ENCODE measurements around the gene TRMU.

TRMU gene

DNA sequence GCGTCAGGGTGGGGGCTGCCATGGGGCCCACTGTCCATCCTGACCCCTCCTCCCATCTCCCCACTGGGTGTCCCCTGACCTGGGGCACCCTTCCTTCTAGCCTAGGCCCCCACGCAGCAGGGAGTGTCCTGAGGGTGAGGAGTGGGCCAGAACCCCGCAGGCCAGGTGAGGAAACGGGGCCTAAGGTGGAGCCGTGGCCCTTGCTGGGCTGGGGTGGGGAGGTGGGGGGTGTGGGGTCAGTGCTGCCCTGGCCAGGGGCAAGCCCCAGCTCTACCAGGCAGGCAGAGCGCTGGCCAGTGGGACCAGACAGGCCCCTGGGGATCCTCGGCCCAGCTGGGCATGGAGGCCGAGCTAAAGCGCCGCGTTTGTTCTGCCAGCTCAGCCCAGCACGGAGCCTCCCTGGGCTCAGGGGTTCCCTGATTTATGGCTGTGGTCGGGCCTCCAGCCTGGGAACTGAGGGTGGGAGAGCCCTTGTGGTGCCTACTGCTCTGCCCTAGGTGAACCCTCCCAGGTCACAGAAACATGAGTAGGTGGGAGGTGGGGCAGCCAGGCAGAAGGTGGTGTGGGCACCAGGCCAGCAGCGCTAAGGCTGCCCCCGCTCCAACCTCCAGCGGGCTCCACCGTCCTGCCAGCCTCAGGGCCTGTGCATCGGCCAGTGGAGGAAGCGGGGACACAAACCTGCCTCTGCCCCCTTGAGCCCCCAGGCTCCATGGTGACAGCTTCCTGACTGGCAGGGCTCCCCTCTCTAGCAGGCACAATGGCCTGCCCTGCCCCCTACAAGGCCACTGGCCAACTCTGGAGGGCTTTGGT lies 22.4 kb downstream of the TRMU start:
- DNase-seq = no peak

DNA sequence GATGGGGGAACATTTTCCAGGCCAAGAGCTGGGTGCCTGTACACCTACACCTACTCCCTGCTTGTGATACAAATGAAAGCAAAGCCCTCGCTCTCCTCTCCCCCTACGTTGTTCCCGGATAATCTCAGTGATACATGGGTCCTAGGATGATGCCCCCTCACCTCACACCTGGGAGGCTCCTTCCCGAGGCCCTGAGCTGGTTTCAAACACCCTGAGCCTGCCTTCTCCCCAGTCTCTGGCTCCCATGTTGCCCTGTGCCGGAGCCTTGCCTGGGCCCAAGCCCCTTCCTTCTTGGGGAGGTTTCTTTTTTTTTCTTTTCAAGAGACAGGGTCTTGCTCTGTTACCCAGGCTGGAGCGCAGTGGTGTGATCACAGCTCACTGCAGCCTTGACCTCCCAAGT lies 23.3 kb downstream of the TRMU start:
- no peak for DNase-seq

DNA sequence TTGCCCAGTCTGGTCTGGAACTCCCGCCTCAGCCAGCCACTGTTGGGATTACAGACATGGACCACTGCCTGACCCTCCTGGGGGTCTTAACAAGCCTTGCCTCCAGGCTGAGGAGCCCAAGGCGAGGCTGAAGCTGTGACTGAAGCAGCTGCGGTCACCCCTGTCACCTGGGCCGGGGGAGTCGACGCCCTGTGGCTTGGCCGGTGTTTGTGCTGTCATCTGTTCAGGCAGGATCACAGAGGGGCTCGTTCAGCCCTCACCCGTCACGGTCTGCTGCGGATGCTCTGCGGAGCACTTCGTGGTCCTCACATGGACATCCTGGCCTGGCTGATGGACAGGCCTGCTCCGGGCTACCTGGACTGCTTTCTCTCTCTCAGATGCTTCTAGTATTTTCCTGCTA lies 23.8 kb downstream of the TRMU start:
- DNase-seq = no peak

DNA sequence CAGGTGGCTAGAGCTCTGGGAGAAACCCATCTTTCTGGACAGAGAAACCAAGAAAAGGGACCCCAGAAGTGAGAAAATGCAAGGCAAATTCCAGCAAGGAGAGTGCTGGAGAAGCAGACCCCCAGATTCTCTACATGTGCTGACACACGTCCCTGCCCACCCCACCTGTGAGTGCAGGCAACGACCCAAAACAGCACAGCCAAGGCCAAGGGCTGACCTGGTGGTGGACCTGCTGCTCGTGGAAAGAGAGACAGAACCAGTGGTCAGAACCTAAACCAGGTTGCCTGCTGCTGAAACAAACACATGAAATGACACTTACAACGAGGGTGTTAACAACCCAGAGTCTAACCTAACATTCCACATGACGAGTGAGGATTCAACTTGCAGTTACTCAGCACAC lies 24.6 kb downstream of the TRMU start:
- DNase-seq = no peak

DNA sequence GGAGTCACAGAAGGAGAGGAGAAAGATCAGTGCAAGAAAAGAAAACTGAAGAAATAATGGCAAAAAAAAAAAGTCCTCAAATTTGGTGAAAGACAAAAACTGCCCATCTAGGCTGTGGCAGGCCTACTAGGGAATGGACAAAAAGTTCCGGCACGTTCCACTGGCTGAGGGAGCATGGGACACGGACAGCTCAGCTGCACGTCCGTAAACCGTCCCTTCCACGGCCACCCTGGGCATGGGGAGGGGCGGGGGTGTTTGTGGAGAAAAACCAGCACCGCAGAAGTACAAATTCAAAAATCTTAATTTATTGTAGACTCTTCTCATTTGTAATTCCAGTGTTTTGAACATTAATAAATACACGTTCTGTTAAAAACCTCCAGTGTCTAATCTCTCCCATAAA lies 25.4 kb downstream of the TRMU start:
- DNase-seq = no peak

DNA sequence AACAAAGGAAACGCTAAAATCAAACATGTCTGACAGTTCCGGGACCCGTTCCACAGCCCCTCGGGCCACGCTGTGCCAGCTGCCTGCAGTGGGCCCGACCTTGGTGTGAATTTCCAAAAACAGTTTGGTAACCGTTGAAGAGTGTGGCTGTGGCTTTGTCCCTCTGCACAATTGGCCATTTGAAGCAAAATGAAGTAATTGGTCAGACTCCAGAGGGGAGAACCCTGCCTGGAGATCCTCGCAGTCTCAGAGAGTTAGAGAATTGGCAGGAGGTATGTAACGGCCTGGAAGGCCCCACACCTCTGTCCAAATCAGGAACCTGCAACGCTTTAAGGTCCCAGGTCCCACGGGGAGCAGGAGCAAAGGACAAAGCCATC lies 26.3 kb downstream of the TRMU start:
- no peak for DNase-seq

DNA sequence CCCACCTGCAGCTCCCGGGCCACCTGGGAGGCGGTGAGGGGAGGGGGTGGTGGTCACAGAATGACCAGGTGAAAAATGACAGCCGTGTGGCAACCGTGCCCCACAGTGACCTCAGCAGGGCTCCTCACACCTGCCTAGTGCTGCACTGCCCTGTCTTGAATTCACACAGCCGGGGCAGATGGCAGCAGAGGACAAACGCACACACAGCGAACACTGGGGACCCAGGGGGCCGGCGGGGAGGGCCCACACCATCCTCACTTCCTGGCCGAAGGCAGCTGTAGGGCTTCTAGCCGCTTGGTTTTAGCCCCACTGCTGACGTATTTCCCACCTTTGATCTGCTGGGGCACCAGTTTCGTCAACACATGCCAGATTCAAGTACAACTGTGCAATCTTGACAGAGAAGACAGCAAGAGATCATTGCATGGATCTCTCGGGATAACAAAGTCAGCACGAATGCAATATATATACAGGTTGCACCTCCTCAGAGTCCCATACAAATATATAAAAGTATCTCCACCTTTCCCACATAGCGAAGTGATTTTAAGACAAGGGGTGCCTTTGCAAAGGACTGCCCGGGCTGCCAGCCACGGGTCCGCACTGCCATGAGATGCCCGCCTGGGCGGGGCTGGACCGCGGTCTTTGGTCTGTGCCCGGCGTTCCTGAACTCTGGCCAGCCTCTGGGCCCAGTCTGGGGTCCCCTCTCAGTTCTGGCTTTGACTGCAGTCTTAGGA lies 26.9 kb downstream of the TRMU start:
- DNase-seq = peak; percentile 93 to 96

DNA sequence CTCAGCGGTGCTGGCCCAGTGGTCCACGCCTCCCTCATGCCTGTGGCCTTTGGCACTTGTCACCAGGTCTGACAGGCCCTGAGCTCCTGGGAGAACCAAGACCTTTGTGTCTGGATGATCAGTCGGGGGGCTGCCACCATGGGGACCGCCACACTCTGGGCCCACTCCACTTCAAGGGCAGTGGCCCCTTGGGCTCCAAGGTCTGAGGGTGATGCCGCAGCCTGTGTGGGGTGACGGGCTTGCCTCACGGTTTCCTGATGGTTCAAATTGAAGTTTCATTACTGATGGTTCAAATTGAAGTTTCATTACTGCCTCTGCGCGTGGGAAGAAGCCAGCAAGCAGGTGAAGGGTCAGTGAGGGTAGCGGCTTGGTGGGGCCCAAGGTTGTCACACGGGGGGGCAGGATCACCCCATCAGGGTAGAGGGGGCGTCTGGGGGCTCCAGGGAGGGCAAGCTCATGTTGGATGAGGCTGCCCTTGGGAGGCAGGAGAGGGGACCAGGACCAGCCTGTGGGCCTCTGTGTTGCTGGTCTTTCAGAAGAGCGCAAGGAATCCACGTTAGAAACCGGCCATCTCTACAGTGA lies 27.5 kb downstream of the TRMU start:
- DNase-seq = no peak

DNA sequence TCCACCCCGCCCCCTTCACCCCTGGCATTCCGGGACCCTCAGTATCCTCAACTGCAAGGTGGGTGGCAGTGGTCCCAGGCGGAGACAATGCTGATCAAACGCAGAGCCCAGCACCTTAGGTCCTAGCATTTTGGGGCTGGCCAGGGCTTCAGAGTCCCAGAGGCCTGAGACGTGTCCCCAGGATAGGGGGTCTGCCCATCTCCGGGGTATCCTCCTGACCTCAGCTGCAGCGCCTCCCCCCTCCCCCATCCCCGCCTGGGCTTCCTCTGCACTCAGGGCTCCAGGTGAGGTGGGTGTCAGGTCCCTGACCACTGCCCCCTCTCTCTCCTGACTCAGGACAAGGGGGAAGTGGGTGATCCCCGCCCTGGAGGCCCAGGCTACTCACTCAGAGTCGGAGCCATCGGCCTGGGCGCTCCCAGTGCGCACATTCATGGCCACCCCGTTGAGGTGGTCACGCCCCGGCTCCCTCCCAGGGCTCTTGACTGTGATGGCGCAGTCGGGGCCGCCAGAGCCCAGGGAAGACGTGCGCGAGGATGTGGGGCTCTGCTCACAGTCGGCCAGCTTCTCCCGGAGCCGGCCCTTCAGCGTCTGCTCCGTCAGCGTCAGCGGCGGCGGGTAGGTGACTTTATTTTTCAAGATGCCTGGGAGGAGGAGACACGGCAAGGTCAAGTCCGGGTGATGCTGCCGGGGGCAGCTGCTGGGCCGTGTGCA lies 28.3 kb downstream of the TRMU start:
- DNase-seq = no peak

DNA sequence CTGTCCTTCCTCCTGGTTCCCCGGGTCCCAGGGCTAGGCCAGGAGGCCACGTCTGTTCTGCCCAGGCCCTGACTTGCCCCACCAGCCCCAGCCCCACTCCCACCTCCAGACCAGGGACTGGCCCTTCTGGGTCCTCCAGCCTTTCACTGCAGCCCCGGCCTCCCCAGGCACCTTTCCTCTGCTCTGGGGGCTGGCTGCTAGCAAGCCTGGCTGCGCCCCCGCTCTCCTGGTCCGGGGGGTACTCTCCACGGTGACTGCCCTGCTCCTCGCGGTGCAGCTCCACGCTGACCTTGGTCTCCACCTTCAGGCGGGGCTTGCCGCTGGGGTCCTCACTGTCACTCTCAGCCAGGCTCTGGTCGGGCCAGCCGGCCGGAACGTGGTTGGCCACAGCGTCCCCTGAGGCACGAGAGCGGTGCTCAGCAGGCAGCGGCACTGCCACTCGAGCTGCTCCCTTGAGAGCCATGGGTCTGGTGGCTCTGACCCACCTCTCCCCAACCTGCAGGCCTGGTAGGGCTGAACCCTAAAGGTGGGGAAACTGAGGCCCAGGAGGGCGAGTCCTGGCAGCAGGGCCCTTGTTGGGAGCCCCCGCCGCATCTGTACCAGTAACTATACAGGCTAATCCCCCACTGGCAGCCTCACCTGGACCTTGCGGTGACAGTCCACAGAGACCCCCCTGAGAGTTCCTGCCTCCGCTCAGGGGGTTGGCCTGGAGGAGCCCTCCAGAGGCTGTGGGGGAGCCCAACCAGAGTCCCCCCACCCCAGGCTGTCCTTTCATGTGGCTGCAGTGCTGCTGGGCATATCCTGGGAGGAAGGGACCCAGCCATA lies 29.0 kb downstream of the TRMU start:
- no peak for DNase-seq

DNA sequence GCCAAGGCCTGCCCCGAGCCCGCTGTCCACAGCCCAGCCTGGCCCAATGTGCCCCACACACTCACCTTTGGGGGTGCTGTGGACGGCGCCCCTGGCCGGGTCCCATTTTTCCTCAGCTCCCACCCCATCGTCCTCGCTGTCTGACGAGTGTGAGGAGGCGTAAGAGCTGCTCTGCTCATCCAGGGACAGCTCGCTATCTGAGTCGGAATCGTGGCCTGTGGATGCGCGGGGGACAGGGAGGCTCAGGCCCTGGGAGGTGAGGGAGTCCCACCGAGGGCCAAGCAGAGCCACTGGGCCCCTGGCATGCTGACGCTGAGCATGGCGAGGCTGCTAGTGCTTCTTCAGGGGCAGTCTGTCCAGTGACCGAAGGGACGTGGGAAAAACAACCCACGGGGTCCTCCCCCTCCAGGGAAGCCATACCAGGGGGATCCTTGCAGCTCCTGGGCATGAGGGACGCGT lies 29.7 kb downstream of the TRMU start:
- DNase-seq = no peak

DNA sequence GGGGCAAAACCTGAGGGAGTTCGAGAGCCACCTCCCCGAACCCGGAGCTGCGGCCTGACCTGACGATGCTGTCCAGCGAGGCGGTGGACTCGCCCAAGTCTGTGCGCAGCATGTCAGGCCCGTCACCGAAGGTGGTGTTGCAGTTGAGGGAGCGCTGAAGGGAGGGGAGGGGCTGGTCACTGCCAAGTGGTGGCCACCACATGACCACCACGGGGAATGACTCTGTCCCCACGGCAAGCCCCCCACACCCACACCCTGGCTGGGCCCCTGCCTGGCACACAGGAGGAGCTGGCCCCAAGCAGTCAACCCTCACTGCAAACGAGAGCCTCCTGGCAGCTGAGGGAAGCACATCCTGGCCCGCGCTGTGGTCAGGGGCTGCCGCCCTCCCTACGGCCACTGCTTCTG lies 30.8 kb downstream of the TRMU start:
- DNase-seq = no peak

DNA sequence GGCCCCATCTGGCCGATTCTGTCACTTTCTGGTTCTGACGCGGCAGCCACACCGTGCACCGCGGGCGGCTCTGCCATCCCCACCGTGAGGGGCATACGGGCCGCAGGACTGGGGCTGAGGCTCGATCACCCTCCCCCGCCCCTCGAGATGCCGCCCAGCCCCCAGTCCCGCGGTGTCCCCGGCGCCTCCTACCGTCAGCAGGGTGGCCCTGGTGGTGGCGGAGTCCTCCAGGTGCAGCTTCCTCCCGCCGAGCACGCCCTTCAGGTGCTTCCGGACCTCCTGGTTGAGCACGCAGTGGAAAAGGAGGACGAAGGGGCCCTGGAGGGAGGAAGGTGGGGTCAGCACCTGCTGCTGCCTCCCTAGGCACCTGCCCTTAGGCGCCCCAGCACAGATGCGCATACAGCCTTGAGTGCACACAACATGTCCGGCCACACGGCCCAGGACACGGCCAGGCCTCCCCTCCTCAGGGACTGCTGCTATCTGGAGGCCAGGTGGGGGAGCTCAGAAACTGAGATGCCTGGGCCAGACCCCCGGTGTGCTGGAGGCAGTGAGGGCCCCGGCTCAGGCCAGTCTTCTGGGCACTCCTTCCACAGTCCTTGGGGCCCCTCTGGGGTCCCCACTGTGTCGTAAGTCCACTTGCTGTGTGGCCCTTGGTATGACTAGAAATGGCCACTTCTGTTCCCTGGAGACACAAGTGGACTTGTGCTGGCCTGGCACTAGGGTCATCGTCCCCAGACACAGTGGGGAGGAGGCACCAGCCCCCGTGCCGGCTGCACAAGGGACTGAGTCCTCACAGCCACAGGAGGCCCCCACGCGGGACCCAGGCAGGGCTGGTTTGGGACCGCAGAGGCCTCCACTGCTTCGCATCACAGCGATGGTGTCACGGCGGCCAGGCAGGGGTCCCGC lies 31.5 kb downstream of the TRMU start:
- peak; percentile 29 to 62 for DNase-seq

DNA sequence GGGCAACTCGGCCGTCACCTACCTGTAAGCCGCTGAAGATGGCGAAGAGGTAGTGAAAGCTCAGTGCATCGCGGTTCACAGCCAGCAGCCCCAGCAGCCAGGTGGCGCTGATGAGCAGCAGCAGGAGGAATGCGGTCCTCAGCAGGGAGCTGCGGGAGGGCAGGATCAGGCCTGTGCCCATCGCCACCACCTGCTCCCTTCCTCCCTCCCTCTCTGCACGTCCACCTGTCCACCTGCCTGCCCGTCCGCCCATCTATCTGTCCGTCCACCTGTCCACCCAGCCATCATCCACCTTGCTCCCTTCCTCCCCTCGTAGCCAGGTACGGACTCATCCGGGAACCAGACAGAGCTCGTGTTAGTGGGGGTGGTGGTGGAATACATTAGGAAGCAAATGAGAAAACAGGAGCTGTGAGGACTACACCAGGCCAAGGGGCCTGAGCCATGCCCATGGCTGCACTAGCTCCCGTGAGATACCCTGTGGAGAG lies 32.2 kb downstream of the TRMU start:
- peak; percentile 69 to 82 for DNase-seq

DNA sequence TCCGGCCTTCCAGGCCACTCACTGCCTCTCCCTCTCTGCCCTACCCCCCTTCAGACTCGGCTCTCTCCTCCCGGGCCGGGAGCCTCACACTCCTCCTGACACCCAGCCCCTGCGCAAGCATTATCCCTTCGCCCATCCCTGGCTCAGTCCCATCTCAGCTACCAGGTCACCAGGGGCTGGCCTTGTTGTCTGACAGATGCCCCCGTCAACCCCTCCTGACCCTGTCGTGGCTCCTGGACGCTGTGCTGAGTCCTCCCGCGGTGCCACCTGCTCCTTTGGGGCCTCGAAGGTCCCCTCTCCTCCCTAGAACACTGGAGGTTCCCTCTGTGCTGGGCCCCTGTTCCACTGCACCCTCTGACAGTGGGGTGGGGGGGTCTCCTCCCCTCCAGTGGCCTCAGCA lies 32.9 kb downstream of the TRMU start:
- no peak for DNase-seq

DNA sequence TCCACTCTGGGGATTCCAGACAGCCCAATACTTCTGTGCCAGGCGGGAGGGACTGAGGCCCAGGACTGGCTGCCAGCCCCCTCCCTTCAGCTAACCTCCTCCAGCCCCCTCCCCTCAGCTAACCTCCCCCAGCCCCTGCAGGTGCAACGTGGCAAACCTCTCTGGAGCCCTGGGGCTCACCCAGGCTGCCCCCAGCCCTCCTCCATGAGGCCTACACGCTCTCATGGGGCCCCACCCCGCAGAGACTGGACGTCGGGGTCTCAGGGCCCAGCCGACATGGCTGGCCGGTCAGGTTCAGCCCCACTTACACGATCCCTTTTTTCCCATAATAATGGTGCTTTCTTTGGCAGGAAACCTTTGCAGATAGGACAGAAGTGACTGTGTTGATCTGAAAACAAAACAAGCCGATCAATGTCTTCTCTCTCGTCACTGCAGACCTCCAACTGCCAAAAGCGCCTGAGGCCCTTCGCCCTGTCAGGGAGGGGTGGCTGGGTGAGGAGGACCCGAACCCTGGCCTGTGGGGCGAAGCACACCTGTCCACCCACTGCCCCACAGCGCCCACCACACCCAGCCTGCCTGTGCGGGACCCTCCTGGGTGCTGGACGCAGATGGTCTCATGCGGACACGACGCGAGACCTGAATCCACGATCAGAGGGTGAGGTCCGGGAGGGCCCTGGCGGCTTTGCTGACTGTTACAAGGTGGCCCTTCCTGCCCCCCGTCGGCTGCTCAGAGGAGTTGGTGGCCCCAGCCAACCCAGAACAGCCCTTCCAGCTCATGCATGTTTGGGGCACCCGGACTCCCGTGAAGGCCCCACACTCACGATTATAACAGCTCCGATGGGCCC lies 33.6 kb downstream of the TRMU start:
- DNase-seq = no peak

DNA sequence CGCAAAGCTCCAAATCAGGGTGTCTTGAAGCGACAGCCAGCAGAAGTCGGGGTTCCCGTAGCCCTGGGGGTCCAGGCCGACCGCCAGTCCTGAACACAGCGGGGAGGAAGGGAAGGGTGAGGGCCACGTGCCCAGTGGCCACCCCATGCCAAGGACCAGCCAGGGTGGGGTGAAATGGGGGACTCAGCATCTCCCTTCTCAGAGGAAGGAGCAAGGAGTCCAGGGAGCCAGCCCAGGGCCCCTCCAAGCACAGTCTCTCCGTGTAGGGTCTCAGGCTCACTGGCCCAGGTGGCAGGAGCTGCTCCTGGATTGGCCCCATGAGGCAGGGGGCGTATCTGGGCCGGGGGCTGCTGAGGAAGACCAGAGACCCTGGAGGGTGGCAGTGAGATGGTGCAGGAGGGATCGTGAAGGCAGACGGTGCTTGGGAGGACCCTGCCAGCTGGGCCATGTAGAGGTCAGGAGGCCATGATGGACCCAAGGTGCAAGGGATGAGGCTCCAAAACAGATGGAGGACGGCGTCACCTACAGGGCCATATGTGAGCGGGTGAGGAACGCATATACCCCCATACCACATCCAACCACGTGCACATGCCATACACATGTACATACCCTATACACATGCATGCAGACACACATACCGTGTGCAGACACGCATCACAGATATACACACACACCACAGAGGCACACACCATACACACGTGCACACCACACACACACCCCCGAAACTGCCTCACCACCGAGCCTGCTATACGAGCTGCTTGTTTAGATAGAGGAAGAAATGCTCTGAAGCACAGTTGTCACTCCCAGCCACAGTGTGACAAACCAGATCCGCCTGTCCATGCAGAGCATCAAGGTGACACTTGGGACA lies 34.4 kb downstream of the TRMU start:
- no peak for DNase-seq

DNA sequence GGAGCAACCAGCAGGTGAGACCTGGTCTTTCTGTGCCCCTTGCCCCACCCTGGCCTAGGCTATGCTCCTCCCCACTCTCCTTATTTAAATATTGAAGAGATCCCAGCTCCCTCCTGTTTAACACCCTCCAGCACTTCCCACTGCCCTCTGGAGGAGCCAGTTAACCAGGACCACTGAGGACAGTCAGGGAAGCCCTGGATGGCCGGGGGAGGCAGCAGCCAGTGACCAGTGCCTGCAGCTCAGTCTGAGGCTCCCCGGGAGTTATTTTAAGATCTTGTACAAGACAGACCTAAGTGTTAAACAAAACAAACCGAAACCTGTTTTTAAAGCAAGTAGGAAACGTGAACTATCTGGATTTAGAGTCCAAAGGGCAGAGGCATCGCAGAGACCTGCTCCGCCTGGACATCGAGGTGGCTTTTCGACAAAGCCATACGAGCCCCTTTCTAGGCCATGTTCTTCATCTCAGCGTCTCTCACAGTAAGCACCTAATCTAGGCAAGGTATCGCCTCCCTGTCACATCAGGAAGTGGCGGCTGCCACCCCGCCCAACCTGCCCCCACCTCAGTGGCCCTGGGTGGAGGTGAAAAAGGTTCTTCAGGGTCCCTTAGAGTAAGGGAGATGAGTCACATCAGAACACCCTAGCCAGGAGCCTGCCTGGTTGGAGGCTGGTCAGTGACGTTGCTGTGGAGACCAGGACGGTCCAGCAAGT lies 35.2 kb downstream of the TRMU start:
- DNase-seq = no peak

Measured in SHP77 (cell line).